AG09319 (cell line): ENCODE data around the gene SUPT4H1.
A peak's percentile ranks its signal among the peaks of the same experiment; 100 is the strongest.

Source experiments
- DNase-seq: peaks from one replicate; pipeline ENCODE4 v3.0.0-alpha.2; 2010; ENCODE audit warnings: low read depth; ENCODE audit errors: extremely low read depth
- CTCF ChIP-seq: IDR thresholded peaks from 2 replicates; pipeline ENCODE4 v1.5.1; 2011; ENCODE audit warnings: low read depth, mild to moderate bottlenecking, inconsistent platforms, low read length, moderate library complexity

SUPT4H1 gene

DNA sequence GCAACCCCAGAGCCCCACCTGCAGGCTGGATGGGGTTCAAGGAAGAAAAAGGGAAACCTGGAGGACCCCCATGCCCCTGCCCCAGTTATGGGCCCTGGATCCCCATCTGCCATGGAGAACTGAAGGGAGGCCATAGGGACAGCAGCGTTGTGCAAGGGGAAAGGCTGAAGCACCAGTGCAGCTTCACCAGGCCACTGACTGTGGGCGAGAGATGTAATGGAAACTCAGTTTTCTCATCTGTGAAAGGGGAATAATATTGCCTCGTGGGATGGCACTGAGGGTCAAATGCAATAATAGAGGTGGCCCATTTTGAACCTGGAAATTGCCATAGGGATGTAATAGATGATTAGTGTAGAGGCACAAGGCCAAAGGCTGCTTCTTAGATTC is 13.6 kb downstream of the SUPT4H1 start:
- no peak for DNase-seq
- no peak for TF ChIP-seq CTCF

DNA sequence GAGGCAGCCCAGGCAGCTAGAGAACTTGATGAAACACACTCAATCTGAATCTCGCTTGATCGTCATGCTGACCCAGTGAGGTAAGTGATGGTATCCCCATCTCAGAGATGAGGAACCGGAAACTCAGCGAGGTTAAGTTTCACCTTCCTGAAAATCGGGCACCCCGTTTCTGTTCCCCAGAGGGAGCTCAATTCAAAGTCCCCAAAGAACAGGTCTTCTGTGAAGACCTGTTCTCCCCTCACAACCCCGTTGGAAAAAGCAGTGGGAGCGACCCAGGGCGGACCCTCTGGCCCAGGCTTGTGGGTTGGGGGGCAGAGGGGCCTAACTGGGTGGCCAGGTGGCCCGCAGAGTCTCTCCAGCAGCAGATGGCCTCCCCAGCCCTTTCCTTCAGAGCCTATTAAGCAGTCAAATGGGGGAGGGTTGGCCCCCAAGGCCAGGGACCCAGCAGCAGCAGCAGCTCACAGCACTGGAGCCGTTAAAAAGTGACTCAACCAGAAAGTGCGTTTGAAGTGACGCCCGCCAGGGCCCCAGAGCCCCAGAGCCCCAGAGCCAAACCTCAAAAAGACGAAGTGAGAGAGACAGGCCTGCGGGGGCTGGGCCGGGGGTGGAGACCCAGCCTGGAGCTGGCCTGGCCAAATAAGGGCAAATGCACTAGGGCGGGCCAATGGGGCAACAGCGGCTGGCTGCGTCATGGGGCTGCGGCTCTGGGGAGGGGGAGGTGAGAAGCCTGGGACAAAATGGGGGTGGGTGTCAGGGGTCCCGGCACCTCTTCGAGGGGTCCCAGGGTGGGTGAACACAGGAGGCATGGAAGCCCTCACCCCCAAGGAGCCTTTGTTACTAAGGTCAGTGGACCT is 14.2 kb downstream of the SUPT4H1 start:
- DNase-seq = peak; percentile 29

DNA sequence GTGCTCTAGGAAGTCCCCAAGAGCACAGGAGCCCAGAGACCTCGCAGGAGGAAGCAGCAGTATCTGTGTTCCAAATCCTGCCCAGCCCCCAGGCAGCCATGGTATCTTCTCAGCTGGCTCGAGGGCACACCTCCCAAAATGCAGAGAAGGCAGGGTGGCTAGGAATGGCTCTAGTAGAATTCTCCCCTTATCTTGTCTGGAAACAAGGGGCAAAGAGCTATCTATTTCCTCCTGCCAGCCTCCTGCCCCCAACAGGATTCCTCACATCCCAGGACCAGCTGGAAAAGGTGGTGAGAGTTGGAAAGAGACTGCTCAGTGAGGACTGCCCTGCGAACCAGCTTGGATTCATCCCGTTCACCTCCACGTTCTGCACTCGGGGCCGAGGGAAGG is 14.8 kb downstream of the SUPT4H1 start:
- no peak for TF ChIP-seq CTCF
- no peak for DNase-seq

More for the DNA sequence above, 14.2 kb downstream of the SUPT4H1 start:
- no peak for TF ChIP-seq CTCF

GRCh38 chr17:58336456-58337209 is 15.4 kb downstream of the SUPT4H1 start:
- TF ChIP-seq CTCF = no peak
- DNase-seq = peak; percentile 23

- TF ChIP-seq CTCF = no peak
- no peak for DNase-seq
These were observed 16.1 kb downstream of the SUPT4H1 start for GRCh38 chr17:58335779-58336455.

DNA sequence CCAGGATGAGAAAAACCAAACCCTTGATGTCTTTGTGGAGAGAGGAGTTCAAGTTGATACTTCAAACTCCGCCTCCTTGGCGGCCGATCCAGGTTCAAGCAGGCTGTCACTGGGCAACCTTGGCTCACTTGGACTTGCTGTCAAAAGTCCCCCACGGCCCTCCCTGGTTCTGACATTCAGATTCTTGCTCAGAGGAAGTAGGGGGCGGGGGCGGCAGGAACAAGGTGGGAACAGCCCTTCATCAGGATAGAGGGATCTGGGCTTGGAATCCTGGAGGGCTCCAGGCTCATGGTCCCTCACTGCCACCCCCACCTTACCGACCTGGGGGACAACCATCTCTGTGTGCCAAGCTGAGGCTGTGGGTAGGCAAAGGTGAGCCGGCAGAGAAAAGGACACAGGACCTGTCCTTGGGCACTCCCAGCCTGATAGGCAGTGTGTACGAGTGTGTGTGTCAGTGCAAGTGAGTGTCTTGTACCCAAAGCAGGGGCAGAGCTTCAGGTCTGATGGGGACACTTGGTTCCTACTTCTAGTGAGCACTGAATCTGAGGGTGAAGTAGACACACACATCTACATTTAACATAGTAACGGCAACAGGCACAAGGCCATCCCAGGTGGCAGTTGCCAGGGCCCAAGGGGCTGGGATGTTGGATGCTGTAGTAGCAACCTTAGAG is 16.8 kb downstream of the SUPT4H1 start:
- TF ChIP-seq CTCF = no peak
- no peak for DNase-seq
